Urinary bladder (tissue), 4 donors: Measurements from ENCODE around the gene SBF2. TPM values are rescaled to one million over a fixed set of nuclear protein-coding genes. Genes with fewer than 3 reads are reported as not detected.

Source experiments
- DNase-seq: peaks from one replicate; pipeline ENCODE4 v3.0.0-alpha.2; 2015; ENCODE audit errors: extremely low spot score
- H3K27ac ChIP-seq: one replicate; pipeline ENCODE4 v1.5.1; 2013; ENCODE audit warnings: low read depth, mild to moderate bottlenecking, moderate library complexity
- H3K36me3 ChIP-seq: one replicate; pipeline ENCODE4 v1.6.1; 2013; ENCODE audit warnings: mild to moderate bottlenecking, moderate library complexity; ENCODE audit not compliant: insufficient read depth
- H3K4me1 ChIP-seq: one replicate; pipeline ENCODE4 v1.6.1; 2013; ENCODE audit warnings: mild to moderate bottlenecking, moderate library complexity; ENCODE audit not compliant: insufficient read depth
- H3K4me3 ChIP-seq: one replicate; pipeline ENCODE4 v1.5.1; 2013; ENCODE audit warnings: low read depth, low read length
- WGBS: extraction: QIAGEN DNeasy Blood & Tissue Kit; methylation state at CpG from one replicate; pipeline ENCODE4 v1.1.7; 2013; 5-methylcytosine and 5-hydroxymethylcytosine counted together
- polyA plus RNA-seq: library from polyadenylated mRNA; stranded (reverse); fragments of 200-250 nt; gene quantifications from one replicate; pipeline ENCODE4 v1.2.3, GENCODE V29; 2013
- total RNA-seq: library from RNA; depleted of rRNA; stranded (reverse); fragments of >200 nt; gene quantifications from one replicate; pipeline ENCODE4 v1.2.3, GENCODE V29; 2014
- donor health status: healthy with polysubstance abuse.
- donor health status: healthy.

SBF2 gene
- total and polyA plus RNA-seq, 2 donors = 27.8 to 114 TPM

- 51% methylated on average over 9 of the region's 9 CpGs for WGBS
- H3K4me1 ChIP-seq = peaks cover 1% of the 10 kb centered on the region
- H3K4me3 ChIP-seq = peak overlapping the region; percentile 77
- no peaks in the 10 kb centered on the region for H3K36me3 ChIP-seq
- H3K27ac ChIP-seq = no peak overlapping the region
- DNase-seq = no peak
These were observed 7.8 kb upstream of the SBF2 start for GRCh38 chr11:10301656-10302358.

- Histone ChIP-seq H3K4me3 (no peak overlapping the region), H3K27ac (no peak overlapping the region), H3K4me1 (no peaks in the 10 kb centered on the region), H3K36me3 (no peaks in the 10 kb centered on the region)
- DNase-seq = no peak
- 86% methylated on average over 5 of the region's 5 CpGs for WGBS
These were observed 4.3 kb upstream of the SBF2 start for GRCh38 chr11:10298342-10298741.

- 61% methylated on average over 10 of the region's 10 CpGs for WGBS
These were observed 1.3 kb upstream of the SBF2 start for GRCh38 chr11:10295064-10295901.

GRCh38 chr11:10294290-10294953 lies 403 bp upstream of the SBF2 start:
- Histone ChIP-seq H3K27ac (peak overlapping the region; percentile 95), H3K36me3 (no peaks in the 10 kb centered on the region), H3K4me3 (peak overlapping the region; percentile 93), H3K4me1 (no peaks in the 10 kb centered on the region)
- DNase-seq = no peak
- under 1% methylated on average over 45 of the region's 45 CpGs for WGBS

More at GRCh38 chr11:10295064-10295901, 1.3 kb upstream of the SBF2 start:
- Histone ChIP-seq H3K4me3 (peak overlapping the region; percentile 93), H3K4me1 (no peaks in the 10 kb centered on the region), H3K36me3 (no peaks in the 10 kb centered on the region), H3K27ac (no peak overlapping the region)
- no peak for DNase-seq

- Histone ChIP-seq H3K36me3 (no peaks in the 10 kb centered on the region), H3K4me1 (no peaks in the 10 kb centered on the region), H3K27ac (no peak overlapping the region), H3K4me3 (no peak overlapping the region)
- DNase-seq = no peak
- 83% methylated on average over 17 of the region's 17 CpGs for WGBS
These were observed 2.0 kb downstream of the SBF2 start for GRCh38 chr11:10291801-10292638.

GRCh38 chr11:10289765-10290380 lies 4.1 kb downstream of the SBF2 start:
- Histone ChIP-seq H3K27ac (no peak overlapping the region), H3K4me3 (no peak overlapping the region), H3K36me3 (no peaks in the 10 kb centered on the region), H3K4me1 (no peaks in the 10 kb centered on the region)
- WGBS = 91% methylated on average over 10 of the region's 10 CpGs
- DNase-seq = no peak

- no peak overlapping the region for H3K4me3 ChIP-seq
- H3K36me3 ChIP-seq = no peaks in the 10 kb centered on the region
- no peak for DNase-seq
- 86% methylated on average over 24 of the region's 24 CpGs for WGBS
- no peak overlapping the region for H3K27ac ChIP-seq
- H3K4me1 ChIP-seq = no peaks in the 10 kb centered on the region
These were observed 4.9 kb downstream of the SBF2 start for GRCh38 chr11:10288881-10289764.

GRCh38 chr11:10287766-10288715 lies 6.0 kb downstream of the SBF2 start:
- Histone ChIP-seq H3K27ac (no peak overlapping the region), H3K4me1 (no peaks in the 10 kb centered on the region), H3K36me3 (no peaks in the 10 kb centered on the region), H3K4me3 (no peak overlapping the region)
- 91% methylated on average over 9 of the region's 9 CpGs for WGBS
- DNase-seq = no peak

GRCh38 chr11:10287140-10287539 lies 6.9 kb downstream of the SBF2 start:
- Histone ChIP-seq H3K4me1 (no peaks in the 10 kb centered on the region), H3K36me3 (no peaks in the 10 kb centered on the region), H3K4me3 (no peak overlapping the region), H3K27ac (no peak overlapping the region)
- WGBS = 86% methylated on average over 3 of the region's 3 CpGs
- no peak for DNase-seq

- 87% methylated on average over 4 of the region's 4 CpGs for WGBS
- no peak for DNase-seq
- Histone ChIP-seq H3K27ac (no peak overlapping the region), H3K36me3 (no peaks in the 10 kb centered on the region), H3K4me3 (no peak overlapping the region), H3K4me1 (peaks cover 1% of the 10 kb centered on the region)
These were observed 8.7 kb downstream of the SBF2 start for GRCh38 chr11:10285148-10285802.

- H3K27ac ChIP-seq = no peak overlapping the region
- H3K36me3 ChIP-seq = no peaks in the 10 kb centered on the region
- H3K4me3 ChIP-seq = no peak overlapping the region
- peaks cover 1% of the 10 kb centered on the region for H3K4me1 ChIP-seq
- no peak for DNase-seq
- WGBS = 83% methylated on average over 1 of the region's 1 CpG
These were observed 10.0 kb downstream of the SBF2 start for GRCh38 chr11:10283991-10284390.
